Activated CD8-positive, alpha-beta memory T cell treated with anti-CD3 and anti-CD28 coated beads, Interleukin-2, amount 50 U/mL, for 48 hours (primary cell): ENCODE data around the gene SEPTIN11.
A peak's percentile ranks its signal among the peaks of the same experiment; 100 is the strongest.

Experiments used
- DNase-seq: peaks from one replicate; pipeline ENCODE4 v3.0.0-alpha.2; 2020

The SEPTIN11 gene

DNA sequence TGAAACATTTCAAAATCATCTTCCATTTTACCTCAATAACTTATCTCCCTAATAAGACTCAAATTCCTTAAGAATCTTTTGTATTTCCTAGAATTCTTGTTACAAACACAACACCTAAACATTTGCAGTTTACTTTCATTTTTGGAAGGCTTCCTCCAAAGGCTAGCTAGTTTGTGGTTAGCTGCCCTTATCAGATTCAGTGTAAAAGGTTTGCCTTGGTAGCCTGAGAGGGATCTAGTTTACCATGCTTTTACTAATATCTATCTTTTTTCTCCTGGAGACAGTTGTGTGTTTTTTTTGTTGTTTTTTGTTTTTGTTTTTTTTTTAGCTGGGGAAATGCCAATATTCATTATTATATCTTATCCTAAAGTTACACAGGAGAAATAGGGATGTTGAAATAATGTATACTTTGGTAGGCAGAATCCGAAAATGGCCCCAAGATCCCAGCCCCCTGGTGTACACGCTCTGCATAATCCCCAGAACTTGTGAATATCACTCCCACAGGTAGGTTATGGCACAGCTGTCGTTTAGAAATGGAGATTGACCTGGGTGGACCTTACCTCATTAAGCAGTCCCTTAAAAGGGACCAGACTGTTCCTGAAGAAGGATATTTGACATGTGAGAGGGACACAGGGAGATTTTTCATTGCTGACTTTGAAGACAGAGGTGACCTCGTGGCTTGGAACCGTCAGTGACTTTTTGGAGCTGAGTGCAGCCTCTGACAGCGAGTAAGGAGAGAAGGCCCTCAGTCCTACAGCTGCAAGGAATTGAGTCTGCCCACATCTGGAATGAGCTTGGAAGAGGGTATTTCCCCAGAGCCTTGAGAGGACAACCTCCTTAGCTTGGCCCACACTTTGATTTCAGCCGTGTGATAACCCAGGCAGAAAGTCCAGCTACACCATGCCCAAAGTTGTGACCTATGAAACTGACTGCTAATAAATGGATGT, 33.4 kb downstream of the SEPTIN11 start:
- DNase-seq: no peak

DNA sequence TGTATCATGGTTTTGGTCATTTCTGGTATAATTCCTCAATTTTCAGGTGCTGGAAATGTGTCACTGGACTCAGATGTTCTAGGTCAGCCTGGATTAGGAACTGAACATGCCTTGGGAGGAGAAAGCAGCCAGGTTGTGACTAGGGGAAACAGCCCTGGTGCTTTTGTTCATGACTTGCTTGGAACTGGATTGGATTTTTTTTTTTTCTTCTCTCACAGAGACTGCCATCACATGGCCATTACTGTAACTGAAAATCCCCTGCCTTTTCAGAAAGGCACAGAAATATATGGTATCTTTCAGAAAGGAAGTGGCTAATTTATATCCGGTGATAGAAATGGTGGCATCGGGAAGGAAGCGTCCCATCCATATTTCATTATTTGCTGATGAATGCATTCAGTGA, 34.6 kb downstream of the SEPTIN11 start:
- DNase-seq: no peak

DNA sequence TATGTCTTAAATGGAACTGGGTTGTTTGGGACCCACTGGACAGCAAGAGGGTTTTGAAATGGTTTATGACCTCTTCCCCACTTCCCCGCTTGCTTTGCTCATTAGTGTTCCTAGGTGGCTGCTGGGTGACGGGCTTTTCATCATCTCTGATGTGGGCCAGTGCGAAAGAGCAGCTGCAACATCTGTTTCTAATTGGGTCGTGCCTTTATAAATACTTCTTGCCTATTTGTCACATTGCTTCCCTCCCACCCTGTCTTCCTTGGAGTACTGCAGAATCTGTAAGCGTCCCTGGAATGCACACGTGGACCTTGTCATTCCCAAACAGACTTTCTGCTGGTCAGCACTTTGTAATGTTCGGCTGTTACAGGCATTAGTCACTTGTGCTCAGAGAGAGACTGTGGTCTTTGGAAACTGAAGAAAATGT, 35.2 kb downstream of the SEPTIN11 start:
- DNase-seq: no peak

DNA sequence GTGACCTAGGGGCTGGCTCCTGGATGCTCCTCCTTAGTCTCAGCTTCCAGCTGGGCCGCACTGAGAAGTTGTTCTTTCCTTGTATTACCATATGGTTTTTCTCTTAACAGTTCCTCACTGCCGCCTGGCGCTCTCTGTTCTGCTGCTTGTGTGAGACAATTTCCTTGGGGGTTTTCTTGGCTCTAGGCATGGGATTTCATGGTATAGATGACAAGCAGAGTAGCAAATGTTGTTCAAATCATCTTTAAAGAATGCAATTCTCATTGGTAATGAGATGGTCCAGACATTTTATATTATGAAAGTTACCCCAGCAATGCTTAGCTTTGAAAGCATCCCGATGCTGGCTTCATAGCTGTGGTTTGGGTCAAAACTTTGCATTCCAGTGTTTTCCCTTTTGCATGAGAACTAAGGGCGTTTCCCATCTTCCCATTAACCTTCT, 37.6 kb downstream of the SEPTIN11 start:
- no peak for DNase-seq

DNA sequence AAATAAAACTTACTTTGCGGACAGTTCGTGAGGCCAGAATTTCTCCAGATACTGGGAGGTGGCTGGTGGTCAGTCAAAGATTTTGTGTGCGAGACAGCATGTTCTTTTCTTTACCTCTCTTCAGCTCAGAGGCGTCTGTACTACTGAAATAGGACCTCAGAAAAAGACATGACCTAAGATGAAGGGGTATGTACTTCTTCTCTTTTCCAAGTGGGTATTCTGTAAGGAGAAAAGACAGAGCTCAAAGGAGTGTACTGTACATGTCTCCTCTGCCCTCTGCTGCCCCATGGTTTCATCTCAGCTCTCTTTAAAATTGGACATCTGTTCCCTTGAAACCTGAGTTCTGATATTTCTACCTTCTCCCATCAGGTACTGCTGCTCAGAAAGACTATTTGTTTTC, 38.1 kb downstream of the SEPTIN11 start:
- DNase-seq: no peak

DNA sequence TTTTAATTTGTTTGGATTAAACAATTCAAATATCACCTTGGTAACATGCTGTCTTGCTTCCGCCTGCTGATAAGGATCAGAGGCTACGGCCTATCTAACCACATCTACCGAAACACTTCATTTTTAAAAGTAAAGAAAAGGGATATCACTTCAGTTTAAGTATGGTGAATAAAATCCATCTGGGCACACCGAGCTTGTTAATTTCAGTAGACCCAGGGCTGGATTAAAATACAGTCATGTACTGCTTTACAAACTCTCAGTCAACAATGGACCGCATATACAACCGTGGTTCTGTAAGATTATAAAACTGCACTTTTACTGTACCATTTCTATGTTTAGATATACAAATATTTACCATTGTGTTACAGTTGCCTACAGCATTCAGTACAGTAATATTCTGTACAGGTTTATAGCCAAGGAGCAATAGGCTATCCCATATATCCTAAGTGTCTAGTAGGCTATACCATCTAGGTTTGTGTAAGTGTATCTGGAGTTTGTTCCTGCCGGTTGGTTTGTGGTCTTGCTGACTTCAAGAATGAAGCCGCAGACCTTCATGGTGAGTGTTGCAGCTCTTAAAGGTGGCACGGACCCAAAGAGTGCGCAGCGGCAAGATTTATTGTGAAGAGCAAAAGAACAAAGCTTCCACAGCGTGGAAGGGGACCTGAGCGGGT, 40.0 kb downstream of the SEPTIN11 start:
- DNase-seq: peak; percentile 67

DNA sequence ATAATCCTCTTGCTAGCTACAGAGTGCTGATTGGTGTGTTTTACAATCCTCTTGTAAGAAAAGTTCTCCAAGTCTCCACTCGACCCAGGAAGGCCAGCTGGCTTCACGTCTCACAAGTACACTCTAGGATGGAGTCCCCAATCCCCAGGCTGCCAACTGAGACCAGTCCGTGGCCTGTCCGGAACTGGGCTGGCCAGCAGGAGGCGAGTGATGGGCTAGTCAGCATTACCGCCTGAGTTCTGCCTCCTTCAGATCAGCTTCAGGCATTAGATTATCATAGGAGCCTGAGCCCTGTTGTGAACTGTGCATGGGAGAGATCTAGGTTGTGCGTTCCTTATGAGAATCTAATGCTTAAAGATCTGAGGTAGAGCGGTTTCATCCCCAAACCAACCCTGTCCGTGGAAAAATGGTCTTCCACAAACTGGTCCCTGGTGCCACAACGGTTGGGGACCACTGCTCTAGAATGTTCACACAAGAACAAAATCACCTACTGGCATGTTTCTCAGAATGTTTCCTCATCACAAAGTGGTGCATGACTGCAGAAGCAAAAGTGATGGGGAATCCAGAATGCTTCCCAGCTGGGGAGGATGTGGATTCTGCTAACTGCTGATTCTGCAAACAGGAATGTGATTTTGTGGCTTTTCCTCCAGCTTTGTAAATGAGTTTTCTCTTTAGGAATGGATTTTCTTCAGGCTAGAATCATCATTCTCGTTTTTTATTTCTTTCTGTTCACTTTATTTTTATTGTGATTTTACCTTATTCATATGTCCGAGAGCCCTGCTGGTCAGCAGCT, 40.9 kb downstream of the SEPTIN11 start:
- DNase-seq: no peak

DNA sequence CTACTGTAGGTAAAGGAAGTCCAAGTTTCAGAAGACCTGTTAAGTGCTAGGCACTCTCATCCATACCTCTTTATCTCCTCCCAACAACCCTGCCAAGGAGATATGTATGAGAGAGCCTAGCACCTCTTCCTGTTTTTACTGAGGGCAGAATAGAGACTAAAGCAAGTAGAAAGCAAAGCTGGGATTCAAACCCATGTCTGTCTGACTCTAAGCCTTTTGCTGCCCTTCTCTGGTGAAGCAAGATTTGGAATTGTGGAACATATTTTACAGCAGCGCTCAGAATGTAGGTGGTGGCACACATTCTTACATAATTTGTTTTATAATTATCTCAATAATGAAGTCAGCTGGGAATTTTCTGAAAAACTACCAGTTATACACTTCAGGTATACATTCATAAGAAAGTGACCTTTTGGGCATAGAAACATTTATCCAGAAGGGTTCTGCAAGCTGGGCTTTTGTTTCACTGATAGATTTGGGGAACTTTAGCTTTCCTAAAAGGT, 41.7 kb downstream of the SEPTIN11 start:
- no peak for DNase-seq

DNA sequence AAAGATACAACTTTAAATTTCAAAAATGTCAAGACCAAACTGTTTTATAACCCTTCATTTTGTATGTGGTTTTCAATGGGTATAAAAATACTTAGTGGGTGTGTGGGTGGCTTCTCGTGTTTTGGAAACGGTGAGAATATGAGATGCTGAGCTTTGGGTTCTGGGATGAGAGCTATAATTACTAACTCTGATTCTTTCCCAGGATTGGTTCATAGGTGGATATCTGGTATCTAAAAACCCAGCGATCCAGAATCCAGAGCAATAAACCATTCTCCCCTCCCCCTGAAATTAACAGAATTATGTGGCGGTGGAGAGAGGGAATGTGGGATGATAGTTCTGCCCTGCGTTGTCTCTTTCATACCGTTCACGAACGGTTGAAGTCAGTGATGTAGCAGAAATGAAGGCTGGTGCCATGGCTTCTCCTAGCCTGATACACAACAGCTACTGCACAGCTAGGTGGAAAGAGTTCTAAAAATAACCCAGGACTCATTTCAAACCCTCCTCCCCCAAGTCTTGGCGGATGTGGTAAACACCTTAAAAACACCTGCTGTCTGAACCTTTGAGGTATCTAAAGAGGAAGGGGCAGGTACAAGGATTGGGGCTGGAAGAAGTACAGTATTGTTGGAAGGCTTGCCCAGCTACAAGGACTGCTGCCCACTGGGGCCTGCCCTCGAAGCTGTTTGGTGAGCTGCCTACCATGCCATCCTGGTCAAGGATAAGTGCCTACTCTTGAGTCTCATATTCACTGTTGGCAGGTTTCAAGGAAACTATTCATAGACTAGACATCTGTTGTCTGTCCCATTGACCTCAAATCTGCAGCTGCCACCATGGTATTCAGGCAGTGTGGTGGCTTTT, 44.5 kb downstream of the SEPTIN11 start:
- DNase-seq: no peak

DNA sequence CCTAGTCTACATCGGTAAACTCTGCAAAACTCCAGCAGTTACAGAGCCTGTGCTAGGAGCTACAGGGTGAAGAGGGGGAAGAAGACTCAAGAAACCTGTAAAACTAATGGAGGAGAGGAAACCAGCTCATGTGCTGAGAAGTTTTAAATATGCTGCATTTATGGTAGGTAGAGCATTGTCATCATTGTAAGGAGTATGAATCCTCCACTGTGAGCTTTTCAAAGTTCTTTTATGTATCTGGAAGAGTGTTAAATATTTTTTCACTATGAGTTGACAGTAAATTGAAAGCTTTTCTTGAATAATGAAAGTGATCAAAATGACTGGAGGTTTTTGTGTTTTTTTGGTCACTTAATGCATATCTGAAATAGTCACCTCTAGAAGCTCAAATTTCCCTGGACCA, 46.2 kb downstream of the SEPTIN11 start:
- no peak for DNase-seq

DNA sequence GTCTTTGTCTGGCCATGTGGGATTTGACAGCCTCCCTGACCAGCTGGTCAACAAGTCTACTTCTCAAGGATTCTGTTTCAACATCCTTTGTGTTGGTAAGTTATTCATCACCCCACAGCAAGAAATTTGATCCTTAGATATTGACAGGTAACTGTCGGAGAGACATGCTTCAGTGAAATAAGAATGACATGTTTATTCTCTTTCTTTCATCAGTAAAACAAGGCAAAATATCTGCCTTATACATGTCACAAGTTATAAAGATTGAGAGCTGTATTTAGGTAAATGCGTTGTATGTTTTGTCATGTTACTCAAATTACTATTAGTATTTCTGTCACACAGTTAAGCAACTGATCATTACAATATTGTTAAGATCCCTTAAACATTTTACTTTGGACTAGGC, 46.9 kb downstream of the SEPTIN11 start:
- no peak for DNase-seq

DNA sequence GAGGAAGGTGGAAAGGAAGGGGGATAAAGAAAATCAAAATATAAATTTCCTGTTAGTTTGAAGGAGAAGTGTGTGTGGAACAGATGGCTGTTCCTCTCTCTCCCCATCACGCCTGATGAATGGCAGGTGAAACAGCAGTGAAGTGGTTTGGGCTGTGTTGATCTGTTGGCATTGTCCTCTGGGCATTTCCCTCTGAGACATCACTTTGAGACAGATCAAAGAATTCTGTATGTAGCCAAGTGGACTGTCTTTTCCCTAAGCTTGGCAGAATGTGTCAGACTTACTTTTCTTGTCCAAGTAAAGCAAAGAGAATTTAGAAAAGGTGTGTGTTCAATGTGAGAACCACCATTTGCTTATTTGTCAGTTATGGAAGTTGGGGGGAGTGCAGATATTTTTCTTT, 47.5 kb downstream of the SEPTIN11 start:
- DNase-seq: no peak

DNA sequence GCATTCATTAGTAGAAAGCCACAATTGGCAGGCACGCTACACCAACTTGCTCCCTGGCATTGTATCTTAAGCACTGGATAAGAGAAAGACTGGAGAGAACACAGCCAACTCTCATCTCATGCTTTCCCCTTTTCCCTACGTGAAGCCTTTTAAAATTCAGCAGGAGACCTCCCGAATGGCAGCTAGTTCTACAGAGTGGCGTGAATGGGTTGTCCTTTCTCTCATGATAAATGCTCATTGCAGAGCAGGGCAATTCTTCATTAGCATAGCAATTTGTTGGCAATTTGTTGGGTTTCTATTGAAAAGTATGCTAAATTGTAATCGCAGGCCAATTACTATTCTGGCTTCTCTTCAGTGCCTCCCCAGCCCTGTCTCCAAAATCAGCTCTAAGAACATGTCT, 48.0 kb downstream of the SEPTIN11 start:
- DNase-seq: no peak

DNA sequence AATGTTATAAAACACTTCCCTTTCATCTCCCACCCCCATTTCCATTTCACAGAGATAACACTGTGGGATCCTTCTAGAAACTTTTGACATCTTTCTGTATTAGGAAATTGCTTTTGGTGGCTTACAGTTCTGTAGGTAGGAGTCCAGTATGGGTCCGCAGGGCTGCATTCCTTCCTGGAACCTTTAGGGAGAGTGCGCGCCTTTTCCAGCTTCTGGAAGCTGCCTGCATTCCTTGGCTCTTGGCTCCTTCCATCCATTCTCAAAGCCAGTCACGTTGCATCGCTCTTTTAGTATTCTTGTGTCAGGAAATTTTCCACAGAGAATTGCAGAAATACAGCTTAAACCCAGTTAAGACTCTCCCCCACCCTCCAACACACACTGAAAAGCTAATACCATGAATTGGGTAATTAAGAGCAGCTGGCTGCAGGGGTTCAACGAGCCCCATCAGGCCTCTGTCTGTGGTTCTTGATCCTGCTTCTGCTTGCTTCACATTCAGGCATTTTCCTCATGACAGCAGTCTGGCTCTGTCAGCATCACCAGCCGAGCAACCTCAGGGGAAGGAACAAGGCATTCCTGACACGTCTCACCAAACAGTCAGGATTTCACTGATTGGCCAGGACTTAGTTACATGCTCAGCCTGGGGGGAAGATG, 48.8 kb downstream of the SEPTIN11 start:
- no peak for DNase-seq
